Lower leg skin (tissue), 4 donors: ENCODE results near the gene PPP1R12A. TPM values are rescaled to one million over a fixed set of nuclear protein-coding genes. Genes with fewer than 3 reads are reported as not detected.

Source experiments
- DNase-seq, 2 donors: peaks; one replicate each; pipeline ENCODE4 v3.0.0-alpha.2; 2019; ENCODE audit warnings: low spot score in 2 of 2
- H3K4me3 ChIP-seq: fragments of 200-600 bp; sonication (generic); 2 replicates; pipeline ENCODE4 v1.5.1; 2017; ENCODE audit warnings: mild to moderate bottlenecking, low read depth; ENCODE audit not compliant: poor library complexity, severe bottlenecking
- CTCF ChIP-seq, 3 donors: fragments of 450-650 bp; IDR thresholded peaks; one replicate each; pipeline ENCODE4 v1.5.1; 2016; ENCODE audit warnings: antibody characterized with exemption in 3 of 3, mild to moderate bottlenecking in 3 of 3, moderate library complexity in 2 of 3
- POLR2A ChIP-seq, 2 donors: fragments of 450-650 bp; IDR thresholded peaks; one replicate each; pipeline ENCODE4 v1.6.1; 2016 to 2017; ENCODE audit warnings: antibody characterized with exemption in 2 of 2, mild to moderate bottlenecking in 1 of 2, moderate library complexity in 1 of 2
- WGBS, 2 donors: methylation state at CpG; one replicate each; pipeline ENCODE4 v1.1.5; 2018; 5-methylcytosine and 5-hydroxymethylcytosine counted together
- intact Hi-C: fragments of 100-400 bp; cut with DNase I; formaldehyde crosslinking; loops from one replicate; pipeline ENCODE4 v1.15.0; 2023; ENCODE audit warnings: low total_unique reads
- total RNA-seq, 4 donors: library from RNA; depleted of rRNA; stranded (reverse); fragments of >200 nt; gene quantifications; one replicate each; pipeline ENCODE4 v1.1.0, GENCODE V29; 2016

Gene PPP1R12A
- total RNA-seq, 4 donors from 2014 or later: 47.6 to 64.1 (median 56.6) TPM

GRCh38 chr12:79764641-79765040 lies 170.3 kb downstream of the PPP1R12A start:
- TF ChIP-seq CTCF (IDR thresholded peaks at IDR 0.05) (no peak), POLR2A (IDR thresholded peaks at IDR 0.05) (no peak)
- no peak overlapping the region for H3K4me3 ChIP-seq
- 42 to 66% methylated on average over 3 of the region's 3 CpGs for WGBS, 2 donors
- DNase-seq: no peak
- intact Hi-C loops: no loop called here

GRCh38 chr12:79763766-79764452 lies 171.0 kb downstream of the PPP1R12A start:
- intact Hi-C loops: no loop called here
- H3K4me3 ChIP-seq: no peak overlapping the region
- WGBS, 2 donors: 85% methylated on average over 5 of the region's 5 CpGs
- no peak for DNase-seq
- no peak for TF ChIP-seq POLR2A (IDR thresholded peaks at IDR 0.05)
- TF ChIP-seq CTCF (IDR thresholded peaks at IDR 0.05): no peak

- no peak for DNase-seq
- WGBS, 2 donors: 53 to 63% methylated on average over 1 of the region's 1 CpG
- intact Hi-C loops: no loop called here
- no peak overlapping the region for H3K4me3 ChIP-seq
- TF ChIP-seq POLR2A (IDR thresholded peaks at IDR 0.05): no peak
- TF ChIP-seq CTCF (IDR thresholded peaks at IDR 0.05): no peak
Observed at GRCh38 chr12:79761341-79761740, 173.6 kb downstream of the PPP1R12A start.

- intact Hi-C loops: no loop called here
- no peak for TF ChIP-seq CTCF (IDR thresholded peaks at IDR 0.05)
- TF ChIP-seq POLR2A (IDR thresholded peaks at IDR 0.05): no peak
- H3K4me3 ChIP-seq: no peak overlapping the region
- no peak for DNase-seq
Observed at GRCh38 chr12:79747274-79747673, 187.6 kb downstream of the PPP1R12A start.

GRCh38 chr12:79737875-79738718 lies 196.8 kb downstream of the PPP1R12A start:
- intact Hi-C loops: loop anchor here (5.0 to 10.0 kb wide), 2 partner anchors 181 to 303 kb away; no protein-coding TSS in a partner anchor
- TF ChIP-seq CTCF (IDR thresholded peaks at IDR 0.05): peak in 1 of 3 donors; percentile 9
- no peak for TF ChIP-seq POLR2A (IDR thresholded peaks at IDR 0.05)
- peak in 1 of 2 donors; percentile 19 for DNase-seq
- no peak overlapping the region for H3K4me3 ChIP-seq
- WGBS, 2 donors: 18 to 22% methylated on average over 4 of the region's 4 CpGs
